Right cardiac atrium (tissue), 5 donors: Measurements from ENCODE around the gene OR10K2. TPM values are rescaled to one million over a fixed set of nuclear protein-coding genes. Genes with fewer than 3 reads are reported as not detected.
"Not testable (repeated sequence)": the region's sequence is repeated elsewhere in the genome, so short reads cannot be mapped to it uniquely, and the experiment has no call there.

Source experiments
- ATAC-seq, 2 donors: fragments of 200-7000 bp; cut with Tn5 transposase; one replicate each; pipeline versions ENCODE4 v1.8.0 to v1.9.1; 2020; ENCODE audit warnings: moderate library complexity in 2 of 2, mild to moderate bottlenecking in 1 of 2
- DNase-seq, 3 donors: peaks; one replicate each; pipeline ENCODE4 v3.0.0-alpha.2; 2020
- H3K27ac ChIP-seq: one replicate; pipeline ENCODE4 v1.5.1; 2013; ENCODE audit warnings: mild to moderate bottlenecking, low read length, control low read depth, moderate library complexity
- H3K27me3 ChIP-seq: one replicate; pipeline ENCODE4 v1.6.1; 2013; ENCODE audit not compliant: control insufficient read depth, insufficient read depth
- H3K4me1 ChIP-seq: one replicate; pipeline ENCODE4 v1.6.1; 2013; ENCODE audit warnings: low read length; ENCODE audit not compliant: control insufficient read depth, insufficient read depth
- H3K4me3 ChIP-seq: one replicate; pipeline ENCODE4 v1.5.1; 2013; ENCODE audit warnings: low read length, control low read depth
- H3K9me3 ChIP-seq: one replicate; pipeline ENCODE4 v1.6.1; 2013; ENCODE audit warnings: low read length; ENCODE audit not compliant: control insufficient read depth
- WGBS: extraction: QIAGEN DNeasy Blood & Tissue Kit; methylation state at CpG from one replicate; pipeline ENCODE4 v1.1.7; 2013; 5-methylcytosine and 5-hydroxymethylcytosine counted together
- intact Hi-C, 4 donors: fragments of 100-400 bp; cut with DNase I; formaldehyde crosslinking; loops; one replicate each; pipeline versions ENCODE4 v1.11.0 to v1.14.0; 2022 to 2023
- long read RNA-seq, 4 donors: library from polyadenylated mRNA; unstranded; transcript quantifications; one replicate each; pipeline ENCODE4 v2.0.0, GENCODE V29; 2020 to 2021
- polyA plus RNA-seq: library from polyadenylated mRNA; stranded (reverse); fragments of 200-250 nt; gene quantifications from one replicate; pipeline ENCODE4 v1.2.3, GENCODE V29; 2013
- total RNA-seq, 4 donors: library from RNA; stranded (reverse); fragmentation: NEBNext Ultra II Directional; extraction: Animal tissue kit (Norgen Biotek cat#: 25700); gene quantifications; one replicate each; pipeline ENCODE4 v1.2.1, GENCODE V29; 2021
- donor health status: healthy with polysubstance abuse.
- donor health status: DM: no; HTN: yes; CAD: no.
- donor health status: DM: no; HTN: no; CAD: no.
- donor health status: DM: no; HTN: yes; CAD: no; lungs with severe emphysema.
- donor health status: DM: yes; HTN: yes; CAD: no.

Gene OR10K2
- total RNA-seq, result not detected
- not detected for polyA plus RNA-seq
- long read RNA-seq, donor 1, result 0 reads
- long read RNA-seq, donor 2, result 0 reads
- long read RNA-seq, donor 3, result 0 reads
- long read RNA-seq, donor 4, result 0 reads

DNA sequence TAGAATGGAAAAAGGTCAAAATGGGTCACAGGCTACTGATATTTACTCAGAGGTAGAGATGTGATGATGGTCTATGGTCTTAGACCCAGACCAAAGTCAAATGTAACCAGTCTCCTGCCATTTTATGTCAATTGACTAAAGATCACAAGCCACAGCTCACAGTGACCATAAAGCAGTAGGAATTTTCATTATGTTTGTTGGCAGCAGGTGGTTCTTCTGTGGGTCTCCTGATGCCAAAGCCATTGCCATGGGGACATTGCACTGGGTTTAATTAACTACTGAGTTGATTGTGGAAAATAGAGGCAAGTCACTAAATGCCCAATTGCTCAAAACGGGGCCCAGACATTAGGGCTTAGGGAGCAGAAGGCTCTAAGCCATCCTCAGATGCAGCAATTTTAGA lies at the start of gene OR10K2:
TSS of gene OR10K2 (minus strand) at position 101 of the 400 bp plus-strand sequence. CDS start 5,371 bp downstream, outside the sequence.
- DNase-seq (no peak), ATAC-seq (no peak)
- Histone ChIP-seq H3K4me3 (no peak within 1 kb of the TSS), H3K9me3 (no peaks in the 10 kb centered on the region), H3K27me3 (no peaks in the 10 kb centered on the region), H3K4me1 (no peaks in the 10 kb centered on the region), H3K27ac (no peak within 1 kb of the TSS)
- 91% methylated on average over 1 of the region's 1 CpG for WGBS
- intact Hi-C loops, result no loop called here

DNA sequence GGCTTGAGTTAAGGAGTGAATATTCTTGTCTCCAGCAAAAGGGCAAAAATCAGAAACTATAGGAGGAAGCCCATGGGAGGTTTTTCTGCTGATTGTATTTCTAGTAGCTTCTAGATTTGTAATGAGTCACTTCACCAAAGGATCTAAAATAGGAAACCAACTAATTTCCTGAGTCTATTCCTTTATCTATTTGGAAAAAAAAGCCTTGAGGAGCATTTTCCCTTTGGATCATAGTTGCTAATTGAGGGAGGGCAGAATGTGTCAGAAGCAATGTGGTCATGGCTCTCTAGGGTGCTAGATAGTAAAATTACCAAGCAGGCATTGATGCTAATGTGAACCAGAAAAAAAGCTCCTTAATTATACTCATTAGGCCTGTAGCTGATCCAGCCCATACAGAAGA lies 45.9 kb upstream of the OR10K2 start, which contains the start of gene OR10R2:
TSS of gene OR10R2 (plus strand) at position 301 of the 400 bp plus-strand sequence. CDS start 106 bp downstream, outside the sequence.
- H3K9me3 ChIP-seq, result no peaks in the 10 kb centered on the region
- H3K27me3 ChIP-seq, result no peaks in the 10 kb centered on the region
- H3K4me3 ChIP-seq, result no peak within 1 kb of the TSS
- no peak within 1 kb of the TSS for H3K27ac ChIP-seq
- no peak for ATAC-seq
- DNase-seq, result no peak
- intact Hi-C loops, result no loop called here
- no peaks in the 10 kb centered on the region for H3K4me1 ChIP-seq

GRCh38 chr1:158461534-158461933 lies 35.5 kb upstream of the OR10K2 start, which contains the start of gene OR10K1:
TSS of gene OR10K1 (plus strand) at chr1:158461834. CDS start at chr1:158465562, 3,728 bp downstream.
- 65% methylated on average over 2 of the region's 2 CpGs for WGBS
- Histone ChIP-seq H3K9me3 (no peaks in the 10 kb centered on the region), H3K27ac (no peak within 1 kb of the TSS), H3K4me1 (no peaks in the 10 kb centered on the region), H3K4me3 (no peak within 1 kb of the TSS), H3K27me3 (no peaks in the 10 kb centered on the region)
- DNase-seq (no peak), ATAC-seq (no peak)
- intact Hi-C loops, result no loop called here

GRCh38 chr1:158458263-158458662 lies 32.2 kb upstream of the OR10K2 start:
- H3K4me1 ChIP-seq, result no peaks in the 10 kb centered on the region
- ATAC-seq (no peak), DNase-seq (no peak)
- no peak overlapping the region for H3K27ac ChIP-seq
- H3K9me3 ChIP-seq, result no peaks in the 10 kb centered on the region
- no peak overlapping the region for H3K4me3 ChIP-seq
- no peaks in the 10 kb centered on the region for H3K27me3 ChIP-seq
- intact Hi-C loops, result no loop called here

- ATAC-seq (no peak), DNase-seq (no peak)
- no peaks in the 10 kb centered on the region for H3K4me1 ChIP-seq
- no peak overlapping the region for H3K27ac ChIP-seq
- H3K27me3 ChIP-seq, result no peaks in the 10 kb centered on the region
- H3K4me3 ChIP-seq, result no peak overlapping the region
- H3K9me3 ChIP-seq, result no peaks in the 10 kb centered on the region
- intact Hi-C loops, result no loop called here
Observed at GRCh38 chr1:158457246-158457645, 31.2 kb upstream of the OR10K2 start.

DNA sequence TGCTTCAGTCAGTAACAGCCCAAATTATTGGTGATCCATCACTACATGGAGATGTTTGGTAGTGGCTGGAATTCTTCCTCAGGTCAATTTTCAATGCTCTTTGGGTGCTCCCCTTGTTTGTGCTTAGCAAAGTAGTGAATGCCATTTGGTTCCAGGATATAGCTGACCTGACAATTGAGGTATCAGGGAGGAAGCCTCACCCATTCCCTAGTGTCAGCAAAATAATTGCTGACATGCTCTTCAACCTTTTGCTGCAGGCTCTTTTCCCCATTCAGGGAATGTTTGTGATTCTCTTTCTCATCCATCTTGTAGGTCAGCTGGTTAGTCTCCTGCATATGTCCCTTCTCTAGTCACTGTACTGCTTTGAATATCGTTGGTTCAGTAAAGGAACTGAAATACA lies 28.5 kb upstream of the OR10K2 start:
- Histone ChIP-seq H3K9me3 (no peaks in the 10 kb centered on the region), H3K27me3 (no peaks in the 10 kb centered on the region), H3K4me3 (no peak overlapping the region), H3K4me1 (no peaks in the 10 kb centered on the region), H3K27ac (no peak overlapping the region)
- ATAC-seq (no peak), DNase-seq (no peak)
- WGBS, result 81% methylated on average over 1 of the region's 1 CpG
- intact Hi-C loops, result no loop called here

GRCh38 chr1:158445376-158445775 lies 19.3 kb upstream of the OR10K2 start:
- Histone ChIP-seq H3K4me1 (no peaks in the 10 kb centered on the region), H3K27ac (no peak overlapping the region), H3K4me3 (no peak overlapping the region), H3K27me3 (no peaks in the 10 kb centered on the region), H3K9me3 (no peaks in the 10 kb centered on the region)
- intact Hi-C loops, result no loop called here
- DNase-seq (no peak), ATAC-seq (no peak)
- 81% methylated on average over 4 of the region's 4 CpGs for WGBS

DNA sequence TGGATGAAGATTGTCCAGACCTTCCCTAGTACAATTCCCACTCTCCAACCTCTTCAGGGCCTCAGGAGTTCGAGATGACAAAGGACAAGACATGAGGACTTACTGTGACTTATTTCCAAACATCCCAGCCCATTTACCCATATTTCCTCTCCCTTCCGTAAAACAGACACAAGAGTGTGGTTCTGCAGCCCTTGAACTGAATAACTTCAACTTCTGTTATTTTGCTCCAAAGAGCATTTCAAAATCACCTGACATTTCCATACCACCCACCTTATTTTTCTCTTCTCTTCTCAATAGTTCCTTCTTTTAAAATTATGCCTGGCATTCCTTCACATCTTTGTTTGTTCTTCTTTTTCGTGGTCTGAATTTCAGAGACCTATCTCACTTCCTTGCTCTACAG lies 8.7 kb upstream of the OR10K2 start:
- 41% methylated on average over 3 of the region's 3 CpGs for WGBS
- H3K27me3 ChIP-seq, result no peaks in the 10 kb centered on the region
- ATAC-seq, result no peak
- no peaks in the 10 kb centered on the region for H3K9me3 ChIP-seq
- intact Hi-C loops, result no loop called here
- no peak overlapping the region for H3K27ac ChIP-seq
- DNase-seq, result no peak
- no peak overlapping the region for H3K4me3 ChIP-seq
- H3K4me1 ChIP-seq, result no peaks in the 10 kb centered on the region

GRCh38 chr1:158430163-158430562 lies 4.1 kb upstream of the OR10K2 start:
- intact Hi-C loops, H3K4me3 ChIP-seq, H3K27me3 ChIP-seq, ATAC-seq, H3K27ac ChIP-seq, H3K4me1 ChIP-seq, H3K9me3 ChIP-seq, DNase-seq: not testable (repeated sequence)
- 56% methylated on average over 3 of the region's 3 CpGs for WGBS

DNA sequence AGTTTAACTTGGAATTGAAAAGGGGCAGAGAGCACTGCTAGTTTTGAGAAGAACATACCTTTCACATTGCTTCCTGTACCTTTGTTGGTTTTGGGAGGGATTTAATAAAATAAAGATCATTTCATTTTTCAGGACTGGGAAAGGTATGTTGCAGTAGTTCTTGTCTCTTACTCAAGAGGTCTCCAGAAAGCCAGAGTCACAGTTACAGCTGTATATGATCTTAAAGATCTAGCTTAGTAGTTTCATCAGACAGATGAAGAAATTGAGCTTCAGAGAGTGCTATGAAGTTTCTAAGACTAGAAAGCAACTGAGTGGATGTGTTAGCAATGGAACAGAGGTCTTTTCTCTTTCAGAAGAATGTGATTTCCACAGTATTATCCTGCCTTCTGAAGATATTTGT lies 1.0 kb downstream of the OR10K2 start:
- ATAC-seq (no peak), DNase-seq (no peak)
- Histone ChIP-seq H3K4me1 (no peaks in the 10 kb centered on the region), H3K27me3 (no peaks in the 10 kb centered on the region), H3K27ac (no peak overlapping the region), H3K4me3 (no peak overlapping the region), H3K9me3 (no peaks in the 10 kb centered on the region)
- intact Hi-C loops, result no loop called here

DNA sequence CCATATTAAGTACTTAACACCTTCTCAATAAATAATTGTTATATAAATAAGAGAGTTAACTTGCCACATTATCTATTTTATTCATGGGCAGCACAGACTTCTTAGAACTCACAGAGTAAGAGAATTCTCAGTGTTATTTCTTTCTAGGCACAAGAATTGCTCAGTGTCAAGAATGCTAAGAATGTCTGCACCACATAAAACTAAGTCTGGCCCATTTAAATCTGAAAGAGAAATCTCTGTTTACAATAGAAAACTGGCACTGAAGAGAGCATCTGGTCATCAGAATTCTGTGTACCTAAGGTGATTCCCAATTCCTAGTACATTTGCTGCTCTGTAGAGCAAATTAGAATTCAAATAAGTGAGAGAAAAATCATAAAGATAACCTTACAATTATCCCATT lies 3.8 kb downstream of the OR10K2 start:
- H3K27ac ChIP-seq, result no peak overlapping the region
- DNase-seq, result no peak
- no peak overlapping the region for H3K4me3 ChIP-seq
- intact Hi-C loops, result no loop called here
- ATAC-seq, result no peak
- H3K27me3 ChIP-seq, result no peaks in the 10 kb centered on the region
- no peaks in the 10 kb centered on the region for H3K9me3 ChIP-seq
- no peaks in the 10 kb centered on the region for H3K4me1 ChIP-seq

- Histone ChIP-seq H3K27me3 (no peaks in the 10 kb centered on the region), H3K27ac (no peak overlapping the region), H3K4me1 (no peaks in the 10 kb centered on the region), H3K9me3 (no peaks in the 10 kb centered on the region), H3K4me3 (no peak overlapping the region)
- ATAC-seq, result no peak
- no peak for DNase-seq
- intact Hi-C loops, result no loop called here
Observed at GRCh38 chr1:158417586-158417985, 8.5 kb downstream of the OR10K2 start.
